ENCODE results near the gene GTF2A1. TPM values are rescaled to one million over a fixed set of nuclear protein-coding genes. Genes with fewer than 3 reads are reported as not detected.
A peak's percentile ranks its signal among the peaks of the same experiment; 100 is the strongest.
"Not testable (repeated sequence)": the region's sequence is repeated elsewhere in the genome, so short reads cannot be mapped to it uniquely, and the experiment has no call there.

The GTF2A1 gene
- total RNA-seq, 1 experiment from 2014 or later: 24.4 TPM

GRCh38 chr14:81246461-81247270, 25.9 kb upstream of the GTF2A1 start:
- TF ChIP-seq EZH2 (IDR thresholded peaks at IDR 0.05; ENCODE audit: low read length, unreplicated experiment) (no peak), CTCF (conservative IDR thresholded peaks at IDR 0.05; ENCODE audit: low read depth, low read length) (no peak), EZH2phosphoT487 (IDR thresholded peaks at IDR 0.05; ENCODE audit: borderline replicate concordance, low read length) (no peak)
- POLR2A ChIA-PET (ENCODE audit: unreplicated experiment): no interaction called here
- no peaks in the 10 kb centered on the region for H3F3A ChIP-seq (ENCODE audit: low read length, unreplicated experiment)
- peaks cover 11% of the 10 kb centered on the region for H3K4me1 ChIP-seq (ENCODE audit: insufficient read depth, low read length)
- intact Hi-C loops (cut with micrococcal nuclease): no loop called here
- H3K4me2 ChIP-seq (ENCODE audit: low read length): no peak overlapping the region
- H2AFZ ChIP-seq (ENCODE audit: low read length): no peak overlapping the region
- peak overlapping the region; percentile 54 for H3K27ac ChIP-seq (ENCODE audit: low read length)
- peak; percentile 69 for DNase-seq
- H3K9me2 ChIP-seq (replicated peaks; ENCODE audit: low read length): no peaks in the 10 kb centered on the region
- H3K27me3 ChIP-seq (ENCODE audit: low read length): no peaks in the 10 kb centered on the region
- H3K4me3 ChIP-seq (ENCODE audit: low read length): no peak overlapping the region
- no peak; the same call in 1 of the 2 replicates for ATAC-seq
- no TSS peak for BruUV-seq (replicated peaks)
- H3K79me2 ChIP-seq (ENCODE audit: low read length): no peaks in the 10 kb centered on the region
- no peaks in the 10 kb centered on the region for H4K20me1 ChIP-seq (ENCODE audit: low read length)
- H3K9ac ChIP-seq (ENCODE audit: low read length): no peak overlapping the region
- 0 out of 2 replicates have a peak, but pooled peaks cover 5% of the 10 kb centered on the region for H3K9me3 ChIP-seq (ENCODE audit: low read length)
- CTCF ChIA-PET: no interaction called here
- H3K36me3 ChIP-seq (ENCODE audit: low read depth, low read length): no peaks in the 10 kb centered on the region

GRCh38 chr14:81245771-81246170, 25.0 kb upstream of the GTF2A1 start:
- CTCF ChIA-PET: no interaction called here
- BruUV-seq (replicated peaks): no TSS peak
- Histone ChIP-seq H2AFZ (ENCODE audit: low read length) (no peak overlapping the region), H3K27ac (ENCODE audit: low read length) (no peak overlapping the region), H3K4me2 (ENCODE audit: low read length) (no peak overlapping the region), H3K9me2 (replicated peaks; ENCODE audit: low read length) (no peaks in the 10 kb centered on the region), H3K4me3 (ENCODE audit: low read length) (no peak overlapping the region), H3F3A (ENCODE audit: low read length, unreplicated experiment) (no peaks in the 10 kb centered on the region), H3K4me1 (ENCODE audit: insufficient read depth, low read length) (peaks cover 11% of the 10 kb centered on the region), H3K79me2 (ENCODE audit: low read length) (no peaks in the 10 kb centered on the region), H3K36me3 (ENCODE audit: low read depth, low read length) (no peaks in the 10 kb centered on the region), H3K27me3 (ENCODE audit: low read length) (no peaks in the 10 kb centered on the region), H3K9ac (ENCODE audit: low read length) (no peak overlapping the region), H3K9me3 (ENCODE audit: low read length) (0 out of 2 replicates have a peak, but pooled peaks cover 5% of the 10 kb centered on the region), H4K20me1 (ENCODE audit: low read length) (no peaks in the 10 kb centered on the region)
- DNase-seq (no peak), ATAC-seq (no peak)
- intact Hi-C loops (cut with micrococcal nuclease): no loop called here
- POLR2A ChIA-PET (ENCODE audit: unreplicated experiment): no interaction called here
- no peak for TF ChIP-seq CTCF (conservative IDR thresholded peaks at IDR 0.05; ENCODE audit: low read depth, low read length)
- TF ChIP-seq EZH2phosphoT487 (IDR thresholded peaks at IDR 0.05; ENCODE audit: borderline replicate concordance, low read length): no peak
- TF ChIP-seq EZH2 (IDR thresholded peaks at IDR 0.05; ENCODE audit: low read length, unreplicated experiment): no peak

GRCh38 chr14:81244431-81244830, 23.7 kb upstream of the GTF2A1 start:
- H3K4me3 ChIP-seq (ENCODE audit: low read length); H3K36me3 ChIP-seq (ENCODE audit: low read depth, low read length); H3K9me2 ChIP-seq (replicated peaks; ENCODE audit: low read length); POLR2A ChIA-PET (ENCODE audit: unreplicated experiment); H3K9ac ChIP-seq (ENCODE audit: low read length); H3K79me2 ChIP-seq (ENCODE audit: low read length); DNase-seq; ATAC-seq; H3K9me3 ChIP-seq (ENCODE audit: low read length); H3F3A ChIP-seq (ENCODE audit: low read length, unreplicated experiment); H3K4me2 ChIP-seq (ENCODE audit: low read length); H2AFZ ChIP-seq (ENCODE audit: low read length); H4K20me1 ChIP-seq (ENCODE audit: low read length); CTCF ChIA-PET; H3K27me3 ChIP-seq (ENCODE audit: low read length); BruUV-seq (replicated peaks); H3K27ac ChIP-seq (ENCODE audit: low read length); intact Hi-C loops (cut with micrococcal nuclease): not testable (repeated sequence)
- H3K4me1 ChIP-seq (ENCODE audit: insufficient read depth, low read length): peaks cover 11% of the 10 kb centered on the region
